GM04504 (cell line): ENCODE measurements around the gene LTBP1.

Experiments used
- DNase-seq: peaks from one replicate; pipeline ENCODE4 v3.0.0-alpha.2; 2012; ENCODE audit warnings: low read depth

The LTBP1 gene

DNA sequence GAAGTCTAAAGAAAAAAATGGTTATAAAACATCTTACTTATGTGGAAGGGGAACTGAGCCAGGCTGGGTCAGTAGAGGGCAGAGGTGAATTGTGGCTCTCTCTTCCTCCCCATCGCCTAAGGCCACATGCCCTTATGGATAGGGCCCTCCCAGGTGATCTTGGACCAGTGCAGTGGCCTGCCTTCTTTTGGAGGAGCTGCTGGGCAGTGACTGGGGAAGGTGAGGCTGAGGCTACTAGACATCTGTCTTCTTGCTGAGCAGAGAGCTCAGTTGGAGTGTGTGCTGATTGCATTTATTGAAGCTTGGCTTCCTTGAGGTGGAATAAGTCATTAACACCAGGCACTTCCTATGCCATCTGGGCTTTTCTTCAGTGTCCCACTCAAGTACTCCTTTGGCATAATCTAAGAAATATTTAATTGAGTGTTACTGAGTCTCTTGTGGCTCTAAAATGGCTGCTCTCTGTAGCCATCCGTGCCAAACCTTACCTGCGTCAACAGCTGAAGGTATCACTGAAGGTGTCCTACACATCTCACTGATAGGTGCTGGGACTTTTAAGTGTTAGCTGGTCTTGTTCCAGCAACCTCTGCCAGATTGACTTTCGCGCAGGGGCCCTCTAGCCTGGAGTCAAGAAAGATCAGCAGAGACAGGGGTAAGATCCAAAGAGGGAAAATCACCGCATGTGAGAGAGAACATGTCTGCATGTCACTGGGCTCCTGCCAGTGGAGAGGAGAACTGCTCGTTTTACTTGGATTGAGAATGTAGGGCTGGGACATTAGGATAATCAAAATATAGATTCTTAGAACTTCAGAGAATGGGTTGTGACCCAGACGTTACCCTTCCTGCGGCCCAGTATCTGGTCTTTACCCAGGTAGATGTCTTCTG, 256.1 kb downstream of the LTBP1 start:
- no peak for DNase-seq

DNA sequence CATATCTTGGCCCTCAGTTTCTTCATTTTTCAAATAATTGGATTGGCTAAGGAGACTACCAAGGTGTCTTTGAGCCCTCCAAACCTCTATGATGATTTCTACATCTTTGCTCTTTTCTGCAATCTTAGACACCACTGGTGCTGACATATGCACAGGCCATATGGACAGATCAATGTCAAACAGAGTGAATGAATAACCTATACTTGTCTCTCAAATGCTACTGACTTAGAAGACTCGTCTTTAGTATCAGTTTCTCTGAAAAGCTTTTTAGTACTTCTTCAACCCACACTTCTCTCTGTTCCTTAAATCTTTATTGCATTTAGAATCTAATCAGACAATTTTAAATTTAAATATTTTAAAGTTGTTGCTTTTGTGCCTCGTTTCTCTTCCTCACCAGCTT, 258.2 kb downstream of the LTBP1 start:
- DNase-seq: no peak

DNA sequence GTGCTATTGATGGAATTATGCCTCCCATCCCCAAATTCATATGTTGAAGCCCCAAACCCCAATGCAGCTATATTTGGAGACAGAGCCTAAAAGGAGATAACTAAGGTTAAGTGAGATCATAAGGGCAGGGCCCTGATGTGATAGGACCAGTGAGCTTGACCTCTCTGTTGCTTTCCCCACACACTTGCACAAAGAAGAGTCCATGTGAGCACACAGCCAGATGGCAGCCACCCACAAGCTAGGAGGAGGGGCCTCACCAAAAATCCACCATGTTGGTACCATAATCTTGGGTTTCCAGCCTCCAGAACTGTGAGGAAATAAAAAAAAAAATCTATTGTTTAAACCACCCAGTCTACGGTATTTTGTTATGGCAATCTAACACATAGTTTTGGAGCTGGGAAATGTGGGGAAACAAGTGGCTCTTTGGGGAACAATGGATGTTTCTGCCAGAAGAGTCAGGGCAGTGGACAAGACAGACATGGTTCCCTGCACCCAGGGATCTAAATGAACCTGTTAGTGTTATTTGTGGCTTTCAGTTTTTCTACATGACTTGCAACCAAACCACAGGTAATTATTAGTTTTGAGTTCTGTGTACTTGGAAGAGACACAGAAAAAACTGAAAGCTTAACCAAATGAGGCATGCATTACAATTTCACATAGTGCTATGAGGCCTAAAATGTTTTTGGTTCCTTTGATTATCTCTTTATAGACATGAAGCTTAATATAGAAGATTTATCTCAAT, 259.1 kb downstream of the LTBP1 start:
- no peak for DNase-seq

DNA sequence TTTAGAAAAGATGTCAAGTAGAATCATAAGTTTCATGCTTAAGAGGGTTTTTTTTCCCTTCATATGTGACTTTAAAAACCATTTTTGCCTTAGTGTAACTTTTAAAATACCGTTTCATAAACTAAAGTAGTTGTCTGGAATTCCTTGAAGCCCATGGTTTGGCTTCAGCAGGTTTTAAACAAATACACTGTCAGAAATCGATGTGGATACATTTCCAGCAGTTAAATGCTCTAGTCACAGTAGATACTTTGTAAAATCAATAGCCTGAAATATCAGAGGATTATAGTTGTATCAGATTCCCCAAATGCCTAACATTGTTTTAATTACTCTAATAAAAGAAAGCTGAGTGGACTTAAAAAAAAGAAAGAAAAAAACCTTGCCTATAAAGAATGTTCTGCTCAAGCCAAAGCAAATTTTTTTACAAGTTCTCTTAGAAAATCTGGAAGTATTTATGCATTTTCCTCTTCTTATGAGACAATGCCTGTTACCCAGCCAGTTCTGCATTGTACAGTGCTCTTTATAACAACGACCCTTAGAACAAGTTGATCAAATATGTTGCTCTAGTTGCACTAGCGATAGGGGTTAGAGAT, 260.5 kb downstream of the LTBP1 start:
- no peak for DNase-seq

DNA sequence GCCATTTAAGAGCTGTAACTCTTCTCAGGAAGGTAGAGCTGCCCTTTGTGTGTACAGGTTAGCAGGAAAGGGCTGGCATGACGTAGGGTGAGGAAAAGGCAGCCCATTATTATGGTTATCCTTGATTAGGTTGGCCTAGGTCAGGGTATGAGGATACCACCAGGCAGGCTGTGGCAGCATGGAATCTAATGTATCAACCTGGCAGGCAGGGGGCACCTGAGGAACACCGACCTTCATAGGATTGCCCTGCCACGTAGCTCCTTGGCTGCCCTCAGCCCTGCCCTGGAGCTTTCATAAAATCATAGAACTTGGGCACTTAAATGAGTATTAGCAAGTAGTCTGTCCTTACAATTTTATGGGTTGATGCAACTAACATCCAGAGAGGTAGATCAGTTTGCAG, 261.6 kb downstream of the LTBP1 start:
- DNase-seq: no peak

DNA sequence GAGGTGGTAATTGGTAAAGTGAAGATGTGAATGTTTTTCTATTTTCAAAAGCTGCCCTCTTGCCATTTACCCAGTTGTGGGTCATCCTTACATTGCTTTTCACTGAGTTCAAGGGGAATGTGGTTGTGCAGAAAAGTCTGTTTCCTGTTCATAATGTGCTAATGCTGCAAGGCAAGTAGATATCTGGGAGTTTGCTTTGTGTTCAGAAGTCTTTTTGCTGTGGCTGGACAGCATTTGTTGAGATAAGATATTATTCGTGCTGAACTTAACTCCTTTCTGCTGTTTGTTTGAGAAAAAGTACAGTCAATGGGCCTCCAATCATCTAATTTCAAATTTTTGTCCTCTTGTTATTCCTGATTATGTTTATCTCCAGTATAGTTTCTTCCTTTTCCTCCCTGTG, 263.2 kb downstream of the LTBP1 start:
- no peak for DNase-seq

DNA sequence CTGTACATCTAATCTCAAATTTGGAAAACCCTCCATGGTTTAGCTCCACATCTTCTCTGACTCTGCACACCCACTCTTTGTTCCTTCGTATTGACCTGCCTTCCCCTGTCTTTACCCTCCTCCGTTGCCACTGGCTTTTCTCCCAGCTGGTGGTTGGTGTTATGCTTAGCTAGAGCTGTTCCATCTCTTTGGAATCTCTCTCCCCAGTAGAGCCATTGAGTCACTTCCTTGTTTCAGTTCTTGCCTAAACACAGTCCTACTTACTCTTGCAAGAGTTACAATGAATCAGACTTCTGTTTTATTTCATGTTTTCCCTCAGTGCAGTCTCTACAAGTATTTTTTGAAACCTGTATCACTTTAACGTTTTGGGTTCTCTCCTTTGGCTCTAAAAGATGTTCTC, 263.9 kb downstream of the LTBP1 start:
- DNase-seq: peak; percentile 86

DNA sequence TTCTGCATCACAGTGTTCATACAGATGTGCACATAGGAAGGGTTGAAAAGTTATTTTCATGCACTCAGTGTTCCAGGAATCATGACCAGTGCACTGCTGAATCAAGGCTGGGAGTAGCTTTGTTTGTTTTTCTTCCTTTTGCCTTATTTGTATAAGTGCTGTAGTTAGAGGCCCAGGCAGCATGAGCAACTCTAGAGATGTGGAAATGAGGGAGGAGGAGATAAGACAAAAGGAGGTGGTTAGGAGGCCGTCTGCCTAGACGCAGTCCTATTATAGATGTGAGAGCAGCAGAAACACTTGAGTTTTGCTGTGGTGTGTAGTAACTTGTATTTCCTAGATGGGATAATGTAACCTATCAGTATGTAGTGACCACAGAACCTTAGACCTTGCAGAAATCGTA, 265.4 kb downstream of the LTBP1 start:
- DNase-seq: no peak

DNA sequence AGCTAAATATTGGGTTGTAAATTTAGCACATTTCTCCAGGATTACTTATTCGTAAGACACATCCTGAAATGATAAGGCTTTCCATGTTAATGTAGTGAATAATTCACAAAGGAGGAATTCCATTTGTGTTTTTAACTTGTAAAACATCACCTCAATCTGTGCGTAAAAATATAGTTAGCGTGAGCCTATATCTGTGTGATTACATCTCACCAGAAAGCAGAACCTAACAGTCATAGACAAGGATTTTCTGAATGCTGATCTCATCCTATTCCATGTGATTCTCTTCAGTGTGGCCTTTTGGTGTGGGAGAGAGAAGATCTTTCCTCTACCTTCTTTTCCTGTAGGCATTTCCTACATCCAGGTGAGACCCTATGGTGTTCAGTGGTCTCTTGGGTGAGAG, 266.5 kb downstream of the LTBP1 start:
- no peak for DNase-seq

DNA sequence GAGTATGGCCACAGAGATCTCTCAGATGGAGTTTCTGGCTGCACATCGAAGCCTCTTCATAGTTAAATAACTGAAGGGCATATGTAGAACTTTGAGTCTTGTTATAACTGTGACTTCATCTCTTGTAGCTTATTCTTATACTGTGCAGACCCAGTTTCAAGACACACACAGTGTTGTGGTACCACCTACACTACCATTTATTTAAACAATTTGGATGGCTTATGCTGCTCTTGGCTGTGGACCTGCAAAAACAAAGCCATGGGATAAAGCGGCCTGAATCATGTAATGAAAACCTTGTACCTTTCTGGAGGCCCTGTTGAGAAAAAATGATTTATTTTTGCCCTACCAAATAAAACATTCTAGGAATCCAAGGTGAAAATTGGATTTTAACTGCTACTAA, 266.9 kb downstream of the LTBP1 start:
- no peak for DNase-seq

DNA sequence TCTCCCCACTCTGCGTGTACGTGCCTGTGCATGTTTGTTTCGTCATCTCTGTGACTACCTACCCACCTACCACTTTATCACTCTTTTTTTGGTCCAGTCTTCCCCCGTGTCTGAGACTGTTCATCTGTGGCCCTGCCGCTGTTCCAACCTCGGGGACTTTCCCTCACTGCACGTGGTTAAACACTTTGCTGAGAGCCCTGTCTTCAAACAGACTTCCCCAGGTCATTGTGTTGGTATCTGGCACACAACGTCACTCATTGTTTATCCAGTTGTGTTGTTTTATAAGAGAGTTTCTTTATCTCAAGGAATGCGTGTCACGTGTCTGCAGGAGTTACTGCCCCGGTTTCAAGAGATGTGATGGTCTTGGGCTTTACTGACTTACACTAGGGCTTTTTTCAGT, 267.7 kb downstream of the LTBP1 start:
- no peak for DNase-seq

DNA sequence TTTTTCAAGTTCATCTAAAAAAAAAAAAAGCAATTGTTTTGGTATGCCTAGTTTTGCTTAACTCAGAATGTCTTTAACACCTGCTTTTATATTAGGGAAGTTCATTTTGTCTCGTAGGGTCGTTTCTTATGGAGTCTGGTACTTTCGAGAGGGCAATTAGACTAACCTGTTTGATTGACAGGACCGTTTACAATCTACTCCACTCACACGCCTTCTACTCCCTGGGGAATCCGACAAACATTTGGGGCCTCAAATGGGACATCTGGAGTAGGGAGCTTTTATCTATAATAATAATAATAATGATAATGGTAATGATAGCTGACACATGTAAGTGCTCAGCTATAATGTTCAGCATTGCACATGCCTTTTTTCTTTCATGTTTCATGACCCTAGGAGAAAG, 268.1 kb downstream of the LTBP1 start:
- DNase-seq: no peak

DNA sequence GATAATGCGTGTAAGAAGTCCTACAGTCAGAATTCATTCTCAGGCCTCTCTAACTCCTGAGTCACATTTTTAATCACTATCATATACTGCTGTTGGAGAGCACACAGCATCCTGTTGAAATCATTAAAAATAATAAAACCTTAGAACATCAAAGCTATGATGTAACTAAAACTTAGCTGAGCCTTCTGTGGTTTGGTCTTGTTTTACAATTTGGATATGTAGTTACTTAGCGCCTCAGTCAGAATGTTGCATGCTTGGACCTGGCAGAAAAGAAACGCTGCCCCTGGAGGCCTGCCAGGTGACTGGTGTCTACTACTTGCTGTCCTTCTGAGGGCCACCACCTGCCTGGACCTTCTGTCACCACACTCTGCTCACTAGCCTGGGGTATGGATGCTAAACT, 268.5 kb downstream of the LTBP1 start:
- DNase-seq: peak; percentile 86

DNA sequence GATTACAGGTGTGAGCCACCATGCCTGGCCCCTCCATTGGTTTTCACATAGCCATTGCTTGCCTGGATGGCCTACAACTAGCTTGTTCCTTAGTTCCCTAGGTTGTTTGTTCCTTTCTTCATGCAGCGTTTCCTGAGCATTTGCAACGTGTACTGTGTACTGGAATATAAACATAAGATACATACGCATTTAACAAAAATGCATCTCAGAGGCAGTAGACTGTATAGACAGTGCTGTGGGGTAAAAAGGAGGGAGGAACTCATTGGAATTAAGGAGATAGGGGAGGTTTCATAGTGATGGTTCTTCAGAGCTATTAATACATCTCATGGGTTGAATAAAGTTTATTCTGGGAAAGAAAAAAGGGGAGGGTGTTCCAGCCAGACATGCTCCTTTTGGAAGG, 269.2 kb downstream of the LTBP1 start:
- no peak for DNase-seq

DNA sequence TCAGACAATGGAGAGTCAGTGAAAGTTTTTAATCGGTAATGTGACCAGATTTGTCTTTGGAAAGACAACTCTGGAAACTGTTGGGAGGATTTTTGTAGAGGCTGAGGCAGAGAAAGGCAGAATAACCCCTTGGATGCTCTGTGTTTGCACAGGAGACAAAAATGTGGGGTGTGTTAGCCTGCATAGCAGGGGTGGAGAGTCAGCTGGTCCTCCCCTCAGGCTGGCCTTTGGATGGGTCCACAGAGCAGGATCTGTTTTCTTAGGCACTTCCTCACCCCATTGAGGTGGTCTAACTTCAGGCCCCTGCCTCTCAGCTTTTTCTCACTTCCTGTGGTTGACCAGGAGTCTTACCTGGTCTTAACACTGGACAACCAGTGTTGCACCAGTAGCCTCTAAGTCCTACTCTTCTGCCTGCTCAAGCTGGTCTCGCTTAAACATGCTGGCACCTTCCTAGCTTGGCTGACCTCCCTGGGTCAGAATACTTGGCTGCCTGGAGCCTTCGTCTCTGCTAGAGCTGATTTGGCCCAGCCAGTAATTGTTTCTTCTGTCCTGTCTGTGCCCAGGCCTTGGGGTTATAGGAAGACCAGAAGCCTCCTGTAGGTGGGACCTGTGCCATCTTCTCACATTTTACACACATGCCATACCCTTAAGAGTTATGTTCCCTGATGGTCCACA, 269.9 kb downstream of the LTBP1 start:
- DNase-seq: no peak

DNA sequence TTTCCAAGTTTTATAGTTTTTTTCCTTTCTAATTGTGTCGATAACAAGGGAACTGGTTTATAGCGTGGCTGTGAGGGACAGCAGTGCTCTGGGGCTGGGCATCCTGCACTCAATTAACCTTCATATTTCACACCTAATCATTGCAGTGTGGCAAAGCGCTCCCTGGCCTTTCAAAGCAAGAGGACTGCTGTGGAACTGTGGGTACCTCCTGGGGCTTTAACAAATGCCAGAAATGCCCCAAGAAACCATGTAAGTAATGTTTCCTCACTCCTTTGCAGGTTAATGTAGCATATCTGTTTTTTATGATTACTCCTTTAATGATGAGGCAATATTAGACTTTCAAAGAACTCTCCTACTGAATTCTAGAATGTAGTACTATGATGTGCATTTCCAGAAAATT, 270.7 kb downstream of the LTBP1 start:
- DNase-seq: no peak

DNA sequence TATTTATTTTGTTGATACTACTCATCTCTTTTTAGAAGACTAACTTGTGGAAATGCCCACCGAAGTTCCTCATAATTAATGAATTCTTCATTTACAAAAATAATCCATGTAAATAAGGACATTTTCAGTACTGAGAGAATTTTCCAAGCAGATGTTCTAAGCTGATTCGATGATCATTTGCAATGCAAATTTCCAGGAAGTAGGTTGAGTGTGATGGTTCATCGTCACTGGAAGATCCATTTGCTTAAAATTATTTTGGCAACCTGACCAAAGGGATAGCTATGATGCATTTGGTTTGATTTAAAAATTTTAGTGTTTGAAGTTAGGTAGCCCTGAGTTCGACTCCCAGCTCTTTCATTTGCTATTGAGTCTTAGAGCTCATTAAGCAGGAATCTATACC, 272.4 kb downstream of the LTBP1 start:
- DNase-seq: no peak

DNA sequence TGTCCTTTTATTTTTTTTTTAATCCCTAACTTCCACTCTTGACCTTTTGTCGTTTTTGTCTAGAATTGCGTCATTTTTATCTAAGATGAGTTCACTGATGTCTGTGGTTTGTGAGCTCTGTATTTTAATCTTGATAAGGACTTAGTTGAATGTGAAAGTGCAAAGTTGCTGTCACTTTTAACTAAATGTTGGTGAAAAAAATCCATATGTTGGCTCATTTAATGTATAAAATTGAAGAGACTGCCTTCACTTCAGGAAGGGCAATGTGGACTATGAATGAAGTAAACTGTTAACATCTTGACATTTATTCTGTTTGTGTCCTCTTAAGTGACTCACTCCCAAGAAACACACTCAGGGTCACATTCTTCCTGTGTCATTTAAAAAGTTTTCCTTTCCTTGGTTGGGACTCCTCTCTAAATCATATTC, 273.1 kb downstream of the LTBP1 start:
- no peak for DNase-seq

DNA sequence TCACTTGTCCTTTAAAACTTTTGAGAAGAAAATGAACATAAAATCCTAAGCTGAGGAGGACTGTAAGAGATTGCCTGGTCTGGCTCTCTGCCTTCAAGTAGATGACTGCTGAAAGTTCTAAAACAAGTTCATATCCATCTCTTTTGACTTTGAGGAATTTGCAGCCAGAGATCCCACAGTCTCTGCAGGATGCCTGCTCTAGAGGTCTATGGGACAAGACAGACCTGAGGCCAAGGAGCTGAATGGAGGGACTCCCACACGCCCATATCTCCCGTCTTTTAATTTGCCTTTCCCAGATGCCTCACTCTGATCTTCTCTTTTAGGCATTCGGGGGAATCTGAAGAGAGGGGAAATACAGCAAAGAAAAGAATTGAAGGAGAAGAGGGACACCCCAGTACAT, 273.8 kb downstream of the LTBP1 start:
- DNase-seq: no peak

DNA sequence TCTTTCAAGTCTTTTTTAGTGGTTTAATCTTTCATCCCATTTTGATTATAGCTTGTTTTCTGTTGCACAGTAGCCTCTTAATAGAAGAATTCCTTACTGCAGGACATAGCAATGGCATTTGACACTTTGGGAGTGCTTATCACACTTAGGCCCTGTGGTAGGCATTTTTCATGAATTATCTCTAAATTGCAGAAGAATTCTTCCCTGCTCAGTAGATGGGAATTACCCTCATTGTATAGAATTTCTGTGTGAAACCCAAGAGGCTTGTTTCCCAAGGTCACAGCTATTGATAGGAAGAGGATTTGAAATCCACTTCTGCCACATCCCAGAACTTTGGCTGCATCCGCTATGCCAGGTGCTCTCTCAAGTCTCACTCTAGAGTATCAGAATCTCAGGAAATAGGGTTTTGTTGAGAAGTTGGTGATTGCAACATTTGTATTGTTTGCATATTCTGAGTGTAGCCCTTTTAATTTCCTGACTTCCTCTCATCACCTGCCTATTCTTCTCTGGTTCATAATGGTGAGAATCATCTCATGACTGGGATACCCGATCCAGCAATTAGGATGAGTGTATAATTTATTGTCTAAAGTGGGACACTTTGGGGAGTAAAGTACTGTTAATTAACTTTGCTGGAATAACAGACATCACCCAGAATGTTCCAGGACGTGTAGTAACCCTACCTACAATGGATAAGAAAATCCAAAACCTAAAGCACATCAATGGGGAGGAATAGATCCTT, 274.5 kb downstream of the LTBP1 start:
- DNase-seq: no peak

DNA sequence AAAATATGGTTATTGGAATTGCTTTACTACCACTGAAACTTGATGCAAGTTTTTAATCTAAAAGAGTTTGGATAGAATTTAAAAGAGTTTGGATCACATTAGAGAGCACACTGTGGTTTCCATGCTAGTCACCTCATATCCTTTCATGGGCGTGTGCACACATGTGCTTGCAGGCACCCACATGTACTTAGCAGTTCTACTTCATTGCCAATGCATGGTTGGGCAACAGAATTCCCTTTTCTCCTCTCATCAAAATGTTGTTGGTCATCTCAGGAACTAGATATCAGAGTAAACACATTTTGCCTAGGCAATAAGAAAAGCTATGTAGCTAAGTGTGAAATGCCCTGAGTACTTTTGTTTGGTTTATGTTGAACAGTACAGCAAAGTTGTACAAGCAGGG, 275.6 kb downstream of the LTBP1 start:
- no peak for DNase-seq

DNA sequence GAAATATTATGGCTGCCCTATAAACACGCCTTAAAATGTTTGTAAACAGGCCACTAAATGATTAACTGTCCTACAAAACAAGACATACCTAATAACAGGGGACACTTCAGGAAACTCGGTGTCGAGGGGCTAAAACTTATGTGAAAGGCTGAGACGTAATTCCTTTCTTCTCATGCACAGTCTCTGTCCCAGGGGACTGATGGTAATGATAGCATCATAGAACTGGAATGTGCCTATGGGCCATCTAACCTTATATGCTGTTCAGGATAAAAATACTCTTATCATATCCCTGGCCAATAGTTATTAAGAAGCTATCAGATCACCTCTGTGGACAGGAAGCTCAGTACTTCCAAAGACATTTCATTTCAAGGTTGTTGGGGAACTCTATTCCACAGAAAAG, 277.1 kb downstream of the LTBP1 start:
- no peak for DNase-seq
